GM12878 (cell line): ENCODE measurements around the gene TSSK3. TPM values are rescaled to one million over a fixed set of nuclear protein-coding genes. Genes with fewer than 3 reads are reported as not detected.

ENCODE experiments used
- ATAC-seq: fragments of 200-7000 bp; cut with Tn5 transposase; 3 replicates; pipeline ENCODE4 v1.9.1; 2020; ENCODE audit warnings: mild to moderate bottlenecking, moderate library complexity
- BruUV-seq: library from RNA; stranded (reverse); fragments of 400-500 nt; replicated peaks from 2 replicates; lab custom pipeline; 2021; lab: Mats Ljungman, UMichigan
- CTCF ChIA-PET: fragments of 300-600 bp; sonication (Branson Sonifier 250); formaldehyde crosslinking; extraction: SDS; loops from one replicate; lab custom pipeline; 2021; ENCODE audit warnings: inconsistent platforms; lab: Yijun Ruan, JAX
- POLR2A ChIA-PET: fragments of 350-600 bp; formaldehyde crosslinking; extraction: SDS; loops from one replicate; lab custom pipeline; 2021; ENCODE audit warnings: inconsistent platforms; lab: Charles Lee
- RAD21 ChIA-PET: fragments of 300-600 bp; sonication (Branson Sonifier 250); formaldehyde crosslinking; loops from one replicate; lab custom pipeline; 2023; ENCODE audit warnings: antibody characterized with exemption; ENCODE audit not compliant: unreplicated experiment; lab: Charles Lee
- SMC1A ChIA-PET: fragments of 300-600 bp; sonication (Branson Sonifier 250); formaldehyde crosslinking; loops from one replicate; lab custom pipeline; 2023; ENCODE audit not compliant: unreplicated experiment, uncharacterized antibody; lab: Charles Lee
- DNase-seq: peaks from one replicate; pipeline ENCODE4 v3.0.0-alpha.2; 2011; ENCODE audit warnings: low read depth, low spot score
- FAIRE-seq: peaks from 3 replicates; lab custom pipeline; 2011; peaks lifted over from hg19 to GRCh38; lab: Jason Lieb, UNC
- H2AFZ ChIP-seq: 2 replicates; pipeline ENCODE4 v1.6.0; 2011; ENCODE audit warnings: low read depth, low read length, control low read depth; ENCODE audit not compliant: control insufficient read depth
- H3K27ac ChIP-seq: 2 replicates; pipeline ENCODE4 v1.5.1; 2011; ENCODE audit warnings: control low read depth; ENCODE audit not compliant: control insufficient read depth, insufficient read depth
- H3K27me3 ChIP-seq, 2 experiments: replicated peaks in 1 of 2; 2 replicates each; pipeline versions ENCODE4 v1.6.0 to v1.6.1; 2011; ENCODE audit warnings: low read length in 1 of 2; ENCODE audit not compliant: control insufficient read depth in 2 of 2, insufficient read depth in 2 of 2
- H3K36me3 ChIP-seq, 2 experiments: 2 replicates each; pipeline ENCODE4 v1.5.1; 2011; ENCODE audit warnings: low read length in 1 of 2; ENCODE audit not compliant: control insufficient read depth in 2 of 2, insufficient read depth in 2 of 2
- H3K4me1 ChIP-seq: 2 replicates; pipeline ENCODE4 v1.6.1; 2011; ENCODE audit warnings: mild to moderate bottlenecking, low read length, moderate library complexity, mixed read lengths; ENCODE audit not compliant: control insufficient read depth, insufficient read depth
- H3K4me2 ChIP-seq: 2 replicates; pipeline ENCODE4 v1.6.0; 2011; ENCODE audit warnings: control low read depth; ENCODE audit not compliant: control insufficient read depth, insufficient read depth
- H3K4me3 ChIP-seq: fragments of 200-600 bp; sonication (generic); 2 replicates; pipeline ENCODE4 v1.5.1; 2016
- H3K79me2 ChIP-seq: 2 replicates; pipeline ENCODE4 v1.6.0; 2011; ENCODE audit warnings: low read length; ENCODE audit not compliant: control insufficient read depth, insufficient read depth
- H3K9ac ChIP-seq: 2 replicates; pipeline ENCODE4 v1.8.0; 2011; ENCODE audit warnings: low read length, control low read depth, mixed read lengths; ENCODE audit not compliant: control insufficient read depth, insufficient read depth
- H3K9me3 ChIP-seq: replicated peaks from 3 replicates; pipeline ENCODE4 v1.5.1; 2011; ENCODE audit warnings: mild to moderate bottlenecking, low read length; ENCODE audit not compliant: control insufficient read depth, insufficient read depth
- H4K20me1 ChIP-seq: 2 replicates; pipeline ENCODE4 v1.6.0; 2011; ENCODE audit not compliant: control insufficient read depth, insufficient read depth
- ASH2L ChIP-seq: fragments of 300-600, 200-600 bp; sonication (generic); IDR thresholded peaks from 2 replicates; pipeline ENCODE4 v1.6.1; 2017; ENCODE audit warnings: low read depth, mild to moderate bottlenecking, borderline replicate concordance
- CBX3 ChIP-seq: fragments of 200-600 bp; sonication (generic); IDR thresholded peaks from 2 replicates; pipeline ENCODE4 v1.6.1; 2016; ENCODE audit warnings: low read depth, borderline replicate concordance
- EP300 ChIP-seq, 2 experiments: fragments of 150-350 bp in 1 of 2; IDR thresholded peaks; 2 replicates each; pipeline ENCODE4 v1.6.1; 2011 to 2012; ENCODE audit warnings: low read depth in 2 of 2, low read length in 2 of 2, borderline replicate concordance in 1 of 2, improper control_type of control experiment in 1 of 2, inconsistent platforms in 1 of 2; ENCODE audit not compliant: control insufficient read depth in 1 of 2
- IRF4 ChIP-seq: IDR thresholded peaks from 2 replicates; pipeline ENCODE4 v1.6.1; 2011; ENCODE audit warnings: low read depth, low read length
- RUNX3 ChIP-seq: IDR thresholded peaks from 2 replicates; pipeline ENCODE4 v1.6.1; 2012; ENCODE audit warnings: low read length, inconsistent platforms
- TCF7 ChIP-seq: IDR thresholded peaks from 2 replicates; pipeline ENCODE4 v1.6.1; 2014; ENCODE audit warnings: antibody characterized with exemption, borderline replicate concordance
- YY1 ChIP-seq: IDR thresholded peaks from 2 replicates; pipeline ENCODE4 v1.6.1; 2011; ENCODE audit warnings: low read depth, mild to moderate bottlenecking, low read length
- ZBTB33 ChIP-seq: fragments of 450-650 bp; IDR thresholded peaks from 2 replicates; pipeline ENCODE4 v1.6.1; 2017; ENCODE audit warnings: mild to moderate bottlenecking
- WGBS: methylation state at CpG from one replicate; pipeline ENCODE4 v1.1.6; 2016; ENCODE audit warnings: low lambda C conversion rate; ENCODE audit not compliant: insufficient replicate concordance, insufficient coverage; ENCODE audit errors: missing lambda C conversion rate; 5-methylcytosine and 5-hydroxymethylcytosine counted together
- in situ Hi-C: fragments of 300-500 bp; cut with MboI; formaldehyde crosslinking; loops from 9 replicates; pipeline ENCODE4 v1.14.3; 2018; ENCODE audit warnings: mixed read lengths
- intact Hi-C: fragments of 100-400 bp; cut with micrococcal nuclease; formaldehyde crosslinking; loops from one replicate; pipeline ENCODE4 v1.14.2; 2022; ENCODE audit not compliant: unreplicated experiment
- polyA plus RNA-seq, 11 experiments: library from polyadenylated mRNA; depleted of rRNA in 4 of 11; unstranded in 6 of 11; stranded (reverse) in 5 of 11; fragments of >200 nt; fragmentation: Nextera tagmentation in 4 of 11; fragmentation: Illumina TruSeq in 1 of 11; extraction: Ambion mirVana in 4 of 11; extraction: Trizol in 1 of 11; gene quantifications; 1 replicate in 1 of 11; 2 replicates in 10 of 11; pipeline versions ENCODE4 v1.2.1 to v1.2.3, GENCODE V29; 2011 to 2016; ENCODE audit warnings: inconsistent platforms in 2 of 11, missing spikeins in 2 of 11, low read depth in 1 of 11
- total RNA-seq, 4 experiments: library from RNA; depleted of rRNA in 3 of 4; stranded (reverse); fragments of >200 nt in 3 of 4; fragmentation: Illumina TruSeq in 1 of 4; extraction: Trizol in 1 of 4; gene quantifications; 2 replicates each; pipeline versions ENCODE4 v1.2.1 to v1.2.3, GENCODE V29; 2013 to 2021

Gene TSSK3
- total and polyA plus RNA-seq, 10 of the 15 experiments (the other 5 are each of a cell fraction or from before 2014, with no cell fraction given), result 0.42 to 0.82 (median 0.60) TPM

- in situ Hi-C loops, result no loop called here
- no peak overlapping the region for H3K4me2 ChIP-seq
- H3K9ac ChIP-seq, result no peak overlapping the region
- peaks cover 16 to 33% of the 10 kb centered on the region in 2 experiments for H3K36me3 ChIP-seq
- no peak for DNase-seq
- H2AFZ ChIP-seq, result no peak overlapping the region
- ChIA-PET RAD21 (interaction anchor here (1.1 to 4.5 kb wide), 12 partner anchors 11 to 103 kb away, joined by 3 to 49 read pairs (median 8); partner anchors contain the start of genes BSDC1, HDAC1 and MARCKSL1), POLR2A (interaction anchor here (1.2 to 3.9 kb wide), 5 partner anchors 11 to 68 kb away, joined by 3 to 21 read pairs (median 11); partner anchors contain the start of genes LCK and MARCKSL1), CTCF (interaction anchor here (0.6 to 6.3 kb wide), 14 partner anchors 10 to 257 kb away, joined by 3 to 99 read pairs (median 6); partner anchors contain the start of genes FAM167B, LCK and MARCKSL1), SMC1A (interaction anchor here (1.2 to 9.7 kb wide), 11 partner anchors 13 to 102 kb away, joined by 3 to 124 read pairs (median 6); partner anchors contain the start of genes FAM167B and LCK)
- no peaks in the 10 kb centered on the region for H3K9me3 ChIP-seq
- no peaks in the 10 kb centered on the region for H4K20me1 ChIP-seq
- H3K79me2 ChIP-seq, result peaks cover 42% of the 10 kb centered on the region
- WGBS, result 77% methylated on average over 10 of the region's 10 CpGs
- H3K27ac ChIP-seq, result no peak overlapping the region
- no peak for ATAC-seq
- no TSS peak for BruUV-seq
- H3K27me3 ChIP-seq, result no peaks in the 10 kb centered on the region
- TF ChIP-seq EP300 (IDR thresholded peaks at IDR 0.05; ENCODE audit: borderline replicate concordance in 1 of 2, control insufficient read depth in 1 of 2, low read depth in 2 of 2, low read length in 2 of 2), result no peak
- intact Hi-C loops, result loop anchor here (5.0 kb wide), 2 partner anchors 66 to 116 kb away; partner anchors contain the start of genes CCDC28B and LCK
- FAIRE-seq, result no peak
- H3K4me3 ChIP-seq, result no peak overlapping the region
- H3K4me1 ChIP-seq, result peaks cover 54% of the 10 kb centered on the region
Observed at GRCh38 chr1:32318127-32318869, 44.0 kb upstream of the TSSK3 start.

- FAIRE-seq (no peak), DNase-seq (no peak), ATAC-seq (peak; percentile 9; the same call in 1 of the 3 replicates)
- Histone ChIP-seq H3K36me3 (peaks cover 14 to 51% of the 10 kb centered on the region in 2 experiments), H3K4me3 (no peak overlapping the region), H3K9me3 (no peaks in the 10 kb centered on the region), H3K9ac (no peak overlapping the region; the same call in 1 of the 2 replicates), H2AFZ (peak overlapping the region; percentile 47; the same call in 1 of the 2 replicates), H3K4me2 (peak overlapping the region; percentile 28), H3K27ac (peak overlapping the region; percentile 69), H4K20me1 (no peaks in the 10 kb centered on the region), H3K27me3 (no peaks in the 10 kb centered on the region), H3K79me2 (peaks cover 24% of the 10 kb centered on the region), H3K4me1 (peaks cover 54% of the 10 kb centered on the region)
- in situ Hi-C loops, result no loop called here
- TF ChIP-seq TCF7 (no peak), ASH2L (no peak), IRF4 (no peak), YY1 (no peak), ZBTB33 (no peak), RUNX3 (0 out of 2 replicates have a peak, but pooled peaks have one; percentile 18), CBX3 (no peak)
- RAD21 ChIA-PET, result interaction anchor here (1.0 to 2.5 kb wide), 8 partner anchors 12 to 106 kb away, joined by 3 to 15 read pairs (median 6); partner anchors contain the start of genes BSDC1, HDAC1 and MARCKSL1
- POLR2A ChIA-PET, result interaction anchor here (0.6 to 2.3 kb wide), 13 partner anchors 9 to 100 kb away, joined by 3 to 10 read pairs (median 4); partner anchors contain the start of gene BSDC1
- CTCF ChIA-PET, result interaction anchor here (0.7 to 4.0 kb wide), 9 partner anchors 9 to 210 kb away, joined by 3 to 19 read pairs (median 6); partner anchors contain the start of gene MARCKSL1
- SMC1A ChIA-PET, result interaction anchor here (0.6 to 9.7 kb wide), 12 partner anchors 11 to 105 kb away, joined by 3 to 124 read pairs (median 6); partner anchors contain the start of genes BSDC1, FAM167B, HDAC1 and LCK
- 22% methylated on average over 5 of the region's 5 CpGs for WGBS
- intact Hi-C loops, result no loop called here
- BruUV-seq, result no TSS peak
Observed at GRCh38 chr1:32321712-32322291, 40.5 kb upstream of the TSSK3 start.
